Stimulated activated naive CD8-positive, alpha-beta T cell treated with anti-CD3 and anti-CD28 coated beads, Interleukin-15, Interleukin-2, amounts not matched to agents 100 ng/mL and 50 ng/mL, for 24 hours (primary cell): ENCODE results near the gene RXRA.
"Not testable (repeated sequence)": the region's sequence is repeated elsewhere in the genome, so short reads cannot be mapped to it uniquely, and the experiment has no call there.

Experiments used
- H3K27ac Mint-ChIP-seq: one replicate; pipeline ENCODE4 v1.8.0; 2021; ENCODE audit warnings: mild to moderate bottlenecking, mixed read lengths
- H3K27me3 Mint-ChIP-seq: one replicate; pipeline ENCODE4 v1.8.0; 2021; ENCODE audit warnings: mixed read lengths
- H3K36me3 Mint-ChIP-seq: one replicate; pipeline ENCODE4 v1.8.0; 2021; ENCODE audit warnings: low read depth, mixed read lengths
- H3K4me1 Mint-ChIP-seq: one replicate; pipeline ENCODE4 v1.8.0; 2021; ENCODE audit warnings: low read depth, mixed read lengths
- H3K4me3 Mint-ChIP-seq: one replicate; pipeline ENCODE4 v1.8.0; 2021; ENCODE audit warnings: mild to moderate bottlenecking, mixed read lengths
- H3K9me3 Mint-ChIP-seq: one replicate; pipeline ENCODE4 v1.8.0; 2021; ENCODE audit warnings: mixed read lengths

The RXRA gene

DNA sequence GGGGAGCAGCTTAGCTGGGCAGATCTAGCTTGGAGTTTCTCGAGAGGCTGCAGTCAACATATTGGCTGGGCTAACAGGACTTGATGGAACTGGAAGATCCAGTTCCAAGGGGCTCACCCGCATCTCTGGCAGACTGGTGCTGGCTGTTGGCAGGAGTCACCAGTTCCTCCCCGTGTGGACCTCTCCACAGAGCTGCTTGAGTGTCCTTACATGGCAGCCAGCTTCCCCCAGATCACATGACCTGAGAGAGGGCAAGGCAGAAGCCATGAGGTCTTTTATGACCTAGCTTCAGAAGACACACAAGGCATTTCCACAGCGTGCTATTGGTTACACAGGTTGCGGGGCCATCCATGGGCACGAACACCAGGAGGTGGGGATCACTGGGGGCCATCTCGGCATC, 26.4 kb upstream of the RXRA start:
- Mint-ChIP-seq H3K4me1 (peaks cover 13% of the 10 kb centered on the region), H3K27me3 (peaks cover 13% of the 10 kb centered on the region), H3K27ac (no peak overlapping the region), H3K4me3 (no peak overlapping the region), H3K36me3 (no peaks in the 10 kb centered on the region), H3K9me3 (no peaks in the 10 kb centered on the region)

DNA sequence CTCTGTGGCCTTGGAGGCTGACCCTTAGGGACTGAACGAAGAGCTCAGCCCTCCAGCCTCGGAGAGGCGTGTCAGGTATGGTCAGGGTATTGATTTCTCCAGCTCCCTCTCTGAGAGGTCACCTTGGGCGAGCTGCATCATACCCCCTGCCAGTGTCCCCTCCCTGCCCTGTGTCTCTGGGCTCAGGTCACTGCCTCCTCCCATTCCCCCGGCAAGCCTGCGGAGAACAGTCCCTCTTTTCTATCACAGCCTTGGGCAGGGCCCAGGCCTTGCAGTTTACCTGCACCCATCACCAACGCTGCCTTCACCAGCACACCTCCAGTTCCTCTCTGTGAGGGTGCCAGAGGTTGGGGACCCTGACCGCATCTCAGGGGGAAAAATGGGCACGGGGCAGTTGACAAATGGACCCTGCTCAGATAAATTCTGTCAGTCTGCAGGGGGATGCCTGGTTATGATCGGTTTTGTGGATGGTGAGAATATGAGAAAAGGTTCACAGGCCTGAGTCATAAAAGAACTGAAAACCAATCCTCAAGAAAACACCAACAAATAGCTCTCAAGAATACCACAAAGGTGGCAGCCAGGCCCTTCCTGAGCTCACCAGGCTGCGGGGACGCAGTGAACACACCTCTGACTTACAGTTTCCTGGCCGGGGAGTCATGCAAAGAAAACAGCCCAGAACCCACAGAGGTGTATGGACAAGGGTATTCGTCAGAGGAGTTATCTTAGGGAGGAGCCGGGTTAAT, 24.7 kb upstream of the RXRA start:
- no peak overlapping the region for H3K27ac Mint-ChIP-seq

DNA sequence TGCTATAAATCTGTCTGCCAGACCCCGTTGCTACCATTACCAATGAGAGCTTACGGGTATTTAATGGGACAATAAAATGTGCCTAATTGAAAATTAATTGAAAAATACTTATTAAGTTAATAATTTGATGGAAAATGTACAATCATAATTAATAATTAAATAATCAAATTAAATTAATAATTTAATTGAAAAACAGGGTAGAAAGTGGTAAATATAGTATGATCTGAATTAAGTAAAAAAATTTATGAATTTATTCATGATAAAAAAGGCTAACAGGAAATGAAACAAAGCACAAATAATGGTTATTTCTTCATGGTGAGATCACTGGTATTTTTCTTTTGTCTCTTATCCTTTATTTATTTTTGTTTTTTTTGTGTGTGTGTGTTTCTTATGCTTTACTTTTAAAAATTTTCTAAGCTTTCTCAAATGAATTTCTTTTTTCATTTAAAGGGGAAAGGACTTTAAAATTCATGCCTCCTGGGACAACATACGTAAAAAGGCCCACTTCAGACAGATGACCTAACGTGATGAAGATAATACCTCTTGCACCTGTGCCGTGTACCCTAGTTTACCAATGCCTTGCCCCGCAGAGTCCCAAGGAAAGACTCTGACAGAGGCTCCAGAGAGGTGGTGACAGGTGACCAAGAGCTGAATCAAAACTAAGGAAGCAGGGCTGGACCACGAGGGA, 24.0 kb upstream of the RXRA start:
- H3K27ac Mint-ChIP-seq = no peak overlapping the region
- no peaks in the 10 kb centered on the region for H3K36me3 Mint-ChIP-seq
- peaks cover 13% of the 10 kb centered on the region for H3K27me3 Mint-ChIP-seq
- peaks cover 13% of the 10 kb centered on the region for H3K4me1 Mint-ChIP-seq
- H3K4me3 Mint-ChIP-seq = no peak overlapping the region
- no peaks in the 10 kb centered on the region for H3K9me3 Mint-ChIP-seq

More for the DNA sequence above, 24.7 kb upstream of the RXRA start:
- Mint-ChIP-seq H3K36me3 (no peaks in the 10 kb centered on the region), H3K4me1 (peaks cover 13% of the 10 kb centered on the region), H3K9me3 (no peaks in the 10 kb centered on the region), H3K27me3 (peaks cover 13% of the 10 kb centered on the region), H3K4me3 (no peak overlapping the region)

DNA sequence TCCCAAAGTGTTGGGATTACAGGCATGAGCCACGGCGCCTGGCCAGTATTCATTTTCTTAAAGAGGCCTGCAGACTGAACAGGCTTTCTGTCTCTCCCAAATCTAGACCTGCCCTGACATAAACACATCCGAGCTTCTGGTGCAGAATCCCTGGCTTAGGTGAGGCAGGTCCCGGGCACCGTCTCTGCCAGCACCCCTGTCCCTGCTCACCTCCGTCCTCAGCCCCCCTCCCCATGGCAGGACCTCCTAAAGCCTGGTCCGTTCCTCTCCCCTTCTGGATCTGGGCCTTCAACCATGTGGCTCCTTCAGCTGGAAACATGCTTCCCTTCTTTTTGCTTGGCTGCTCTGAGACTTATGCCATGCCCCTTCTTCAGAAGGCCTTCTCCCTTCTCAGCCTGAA, 22.7 kb upstream of the RXRA start:
- H3K27me3 Mint-ChIP-seq = peaks cover 13% of the 10 kb centered on the region
- no peak overlapping the region for H3K4me3 Mint-ChIP-seq
- H3K4me1 Mint-ChIP-seq = peaks cover 13% of the 10 kb centered on the region
- H3K9me3 Mint-ChIP-seq = no peaks in the 10 kb centered on the region
- no peak overlapping the region for H3K27ac Mint-ChIP-seq
- H3K36me3 Mint-ChIP-seq = no peaks in the 10 kb centered on the region

DNA sequence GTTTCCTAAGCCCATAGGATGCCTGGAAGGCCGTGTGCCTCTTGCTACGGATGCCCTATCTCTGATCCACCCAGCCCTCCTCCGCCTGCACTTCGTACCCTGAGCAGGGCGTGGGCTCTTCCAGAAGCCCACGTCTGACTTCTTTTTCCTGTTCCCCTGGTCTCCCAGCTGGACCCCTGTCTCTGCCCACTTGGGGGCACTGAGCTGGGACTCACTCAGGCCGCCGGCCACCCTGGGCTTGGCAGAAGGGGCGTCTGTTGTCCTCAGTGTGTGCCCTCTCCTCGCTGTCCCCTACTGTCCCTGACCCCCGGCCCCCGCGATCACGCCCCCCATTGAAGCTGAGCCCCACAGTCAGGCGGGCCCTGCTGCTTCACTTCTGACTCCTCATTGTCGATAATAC, 22.0 kb upstream of the RXRA start:
- Mint-ChIP-seq H3K27me3 (peaks cover 15% of the 10 kb centered on the region), H3K4me3 (no peak overlapping the region), H3K27ac (no peak overlapping the region), H3K9me3 (no peaks in the 10 kb centered on the region), H3K36me3 (no peaks in the 10 kb centered on the region), H3K4me1 (peaks cover 13% of the 10 kb centered on the region)

DNA sequence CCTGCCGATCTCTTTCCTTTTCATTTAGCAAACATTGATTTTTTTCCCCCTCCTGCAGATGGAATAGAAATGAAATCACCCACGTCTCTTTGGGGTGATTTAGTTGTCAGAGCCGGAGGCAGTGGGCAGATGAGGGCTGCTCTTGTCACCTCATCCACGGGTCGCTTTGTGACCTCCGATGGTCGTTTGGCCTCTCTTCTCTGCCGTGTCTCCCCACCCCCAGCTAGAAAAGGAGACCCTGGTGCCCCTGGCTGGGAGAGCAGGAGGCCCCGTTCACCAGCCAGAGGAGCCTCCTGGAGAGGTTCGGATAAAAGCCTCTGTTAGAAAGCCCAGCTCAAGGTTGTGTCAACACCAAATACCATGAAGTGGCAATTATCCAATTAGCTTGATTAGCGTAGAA, 21.6 kb upstream of the RXRA start:
- Mint-ChIP-seq H3K27ac (no peak overlapping the region), H3K4me1 (peaks cover 13% of the 10 kb centered on the region), H3K9me3 (no peaks in the 10 kb centered on the region), H3K4me3 (no peak overlapping the region), H3K27me3 (peaks cover 17% of the 10 kb centered on the region), H3K36me3 (no peaks in the 10 kb centered on the region)

DNA sequence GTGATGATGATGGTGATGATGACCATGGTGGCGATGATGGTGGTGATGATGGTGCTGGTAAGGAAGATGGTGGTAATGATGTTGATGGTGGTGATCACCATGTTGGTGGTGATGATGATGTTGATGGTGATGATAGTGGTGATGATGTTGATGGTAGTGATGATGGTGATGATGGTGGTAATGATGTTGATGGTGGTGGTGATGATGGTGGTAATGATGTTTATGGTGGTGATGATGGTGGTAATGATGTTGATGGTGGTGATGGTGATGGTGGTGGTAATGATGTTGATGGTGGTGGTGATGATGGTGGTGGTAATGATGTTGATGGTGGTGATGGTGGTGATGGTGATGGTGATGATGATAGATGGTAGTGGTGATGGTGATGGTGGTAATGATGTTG, 20.7 kb upstream of the RXRA start:
- Mint-ChIP-seq H3K9me3 (no peaks in the 10 kb centered on the region), H3K4me1 (peaks cover 13% of the 10 kb centered on the region), H3K27ac (no peak overlapping the region), H3K27me3 (peaks cover 12% of the 10 kb centered on the region), H3K36me3 (no peaks in the 10 kb centered on the region), H3K4me3 (no peak overlapping the region)

DNA sequence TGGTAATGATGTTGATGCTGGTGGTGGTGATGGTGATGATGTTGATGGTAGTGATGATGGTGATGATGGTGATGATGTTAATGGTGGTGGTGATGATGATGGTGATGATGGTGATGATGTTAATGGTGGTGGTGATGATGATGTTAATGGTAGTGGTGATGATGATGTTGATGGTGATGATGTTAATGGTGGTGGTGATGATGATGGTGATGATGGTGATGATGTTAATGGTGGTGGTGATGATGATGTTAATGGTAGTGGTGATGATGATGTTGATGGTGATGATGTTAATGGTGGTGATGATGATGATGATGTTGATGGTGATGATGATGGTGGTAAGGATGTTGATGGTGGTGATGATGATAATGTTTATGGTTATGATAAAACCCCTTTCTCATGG, 20.2 kb upstream of the RXRA start:
- not testable (repeated sequence) for H3K27ac Mint-ChIP-seq, H3K27me3 Mint-ChIP-seq, H3K9me3 Mint-ChIP-seq, H3K4me3 Mint-ChIP-seq, H3K36me3 Mint-ChIP-seq
- H3K4me1 Mint-ChIP-seq = peaks cover 13% of the 10 kb centered on the region

DNA sequence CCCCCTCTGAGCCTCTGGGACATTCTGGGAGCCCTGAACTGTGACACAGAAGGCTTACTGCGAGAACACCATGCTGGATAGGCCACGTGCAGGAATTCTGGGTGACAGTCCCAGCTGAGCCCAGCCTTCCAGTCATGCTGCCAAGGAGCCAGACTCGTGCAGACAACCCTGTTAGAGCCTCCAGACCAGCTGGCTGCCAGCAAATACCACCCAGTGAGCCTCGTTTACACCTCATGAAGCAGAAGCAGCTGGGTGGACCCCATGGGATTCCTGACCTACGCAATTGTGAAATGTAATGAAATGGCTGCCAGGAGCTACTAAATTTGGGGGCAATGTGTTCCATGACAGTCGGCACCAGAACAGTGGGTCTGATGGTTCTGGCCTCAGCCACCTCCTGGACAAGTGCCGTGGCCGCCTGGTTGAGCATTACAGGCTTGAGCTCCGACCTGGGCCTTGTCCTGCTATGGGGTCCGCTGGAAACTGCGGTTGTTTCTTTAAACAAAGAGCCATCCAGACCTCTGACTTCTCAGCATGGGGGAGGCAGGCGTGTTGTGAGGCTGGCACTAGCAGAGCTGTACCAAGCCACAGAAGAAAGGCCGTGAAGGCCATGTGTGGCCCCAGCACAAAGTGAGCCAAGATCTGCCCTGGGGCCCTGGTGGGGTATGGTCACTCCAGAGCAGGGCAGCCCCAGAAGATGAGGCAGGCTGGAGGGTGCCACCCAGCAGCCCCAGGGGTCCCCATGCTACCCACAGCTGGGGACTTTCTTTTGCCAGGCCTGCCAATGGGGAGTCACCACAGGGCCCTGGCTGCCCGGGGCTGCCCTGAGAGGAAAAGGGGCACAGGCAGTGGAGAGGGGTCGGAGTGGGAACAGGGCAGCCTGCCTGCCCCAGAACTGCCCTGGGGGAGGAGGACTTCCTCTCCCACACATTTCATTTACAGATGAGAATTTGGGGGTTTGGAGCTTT, 19.3 kb upstream of the RXRA start:
- Mint-ChIP-seq H3K36me3 (no peaks in the 10 kb centered on the region), H3K9me3 (no peaks in the 10 kb centered on the region), H3K4me1 (peaks cover 5% of the 10 kb centered on the region), H3K4me3 (no peak overlapping the region), H3K27ac (no peak overlapping the region), H3K27me3 (peaks cover 13% of the 10 kb centered on the region)

DNA sequence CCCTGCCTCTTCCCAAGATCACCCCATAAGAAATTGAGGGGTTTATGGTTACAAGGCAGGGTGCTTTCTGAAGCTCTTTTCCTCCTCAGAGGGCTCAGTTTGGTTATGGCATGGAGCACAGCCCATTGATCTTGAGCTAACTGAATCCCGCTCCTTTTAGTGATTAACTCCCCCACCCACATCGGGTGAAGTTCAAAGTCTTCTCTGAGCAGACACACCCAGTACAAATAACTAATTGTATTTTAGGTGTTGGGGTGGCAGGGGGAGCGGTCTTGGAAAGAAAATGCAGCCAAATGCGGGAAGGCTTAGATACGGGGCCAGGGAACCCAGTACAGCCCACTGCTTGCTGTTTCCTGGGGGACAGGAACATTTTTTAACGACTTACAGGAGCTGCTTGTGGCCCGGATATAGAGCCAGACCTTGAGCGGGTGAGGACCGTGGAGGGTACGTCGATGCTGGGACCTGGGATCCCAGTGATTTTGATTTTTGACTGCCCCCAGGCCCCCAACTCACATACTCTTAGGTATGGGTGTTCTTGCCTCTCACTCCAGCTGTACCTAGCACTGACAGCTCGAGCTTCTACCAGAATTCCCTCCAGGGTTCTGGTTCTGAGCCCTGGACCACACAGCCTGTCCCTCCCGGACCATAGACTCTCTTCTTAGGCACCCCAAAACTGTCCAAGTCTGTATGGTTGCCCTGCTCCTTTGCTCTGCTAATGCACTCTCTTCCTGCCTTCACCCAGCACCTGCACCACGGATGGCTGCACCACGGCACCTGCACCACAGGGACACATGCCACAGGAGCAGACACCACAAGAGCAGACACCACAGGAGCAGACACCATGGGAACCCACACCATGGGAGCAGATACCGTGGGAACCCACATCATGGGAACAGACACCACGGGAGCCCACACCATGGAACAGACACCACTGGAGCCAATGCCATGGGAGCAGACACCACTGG, 18.3 kb upstream of the RXRA start:
- H3K36me3 Mint-ChIP-seq = no peaks in the 10 kb centered on the region
- H3K9me3 Mint-ChIP-seq = no peaks in the 10 kb centered on the region
- no peaks in the 10 kb centered on the region for H3K4me1 Mint-ChIP-seq
- no peak overlapping the region for H3K4me3 Mint-ChIP-seq
- H3K27ac Mint-ChIP-seq = no peak overlapping the region
- peaks cover 18% of the 10 kb centered on the region for H3K27me3 Mint-ChIP-seq

DNA sequence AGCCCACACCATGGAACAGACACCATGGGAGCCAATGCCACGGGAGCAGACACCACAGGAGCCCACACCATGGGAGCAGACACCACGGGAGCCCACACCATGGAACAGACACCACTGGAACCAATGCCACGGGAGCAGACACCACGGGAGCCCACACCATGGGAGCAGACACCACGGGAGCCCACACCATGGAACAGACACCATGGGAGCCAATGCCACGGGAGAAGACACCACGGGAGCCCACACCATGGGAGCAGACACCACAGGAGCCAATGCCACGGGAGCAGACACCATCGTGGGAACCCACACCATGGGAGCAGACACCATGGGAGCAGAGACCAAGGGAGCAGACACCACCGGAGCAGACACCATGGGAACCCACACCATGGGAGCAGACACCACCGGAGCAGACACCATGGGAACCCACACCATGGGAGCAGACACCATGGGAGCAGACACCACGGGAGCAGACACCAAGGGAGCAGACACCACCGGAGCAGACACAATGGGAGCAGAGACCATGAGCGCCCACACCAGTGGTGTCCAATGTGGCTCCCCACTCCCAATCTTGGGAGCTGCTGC, 17.5 kb upstream of the RXRA start:
- H3K27me3 Mint-ChIP-seq = peaks cover 18% of the 10 kb centered on the region
- not testable (repeated sequence) for H3K4me1 Mint-ChIP-seq, H3K36me3 Mint-ChIP-seq, H3K4me3 Mint-ChIP-seq, H3K9me3 Mint-ChIP-seq, H3K27ac Mint-ChIP-seq

DNA sequence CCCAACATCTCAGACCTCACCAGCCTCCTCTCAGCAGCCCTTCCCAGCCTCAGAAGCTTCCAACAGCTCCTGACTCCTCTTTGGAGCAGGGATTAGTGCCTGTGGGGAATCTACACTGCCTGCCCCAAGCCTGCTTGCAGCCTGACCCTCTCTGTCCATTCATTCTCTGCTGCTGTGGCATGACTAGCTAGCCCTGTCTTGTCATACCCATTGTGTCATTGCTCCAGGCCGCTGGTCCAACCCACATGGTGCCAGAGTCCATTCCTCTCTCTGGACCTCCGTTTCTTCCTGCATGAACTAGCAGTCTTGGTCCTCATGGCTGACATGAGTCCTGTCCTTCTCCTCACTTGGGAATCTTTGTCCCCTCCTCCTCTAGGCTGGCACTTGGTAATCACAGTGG, 12.8 kb upstream of the RXRA start:
- Mint-ChIP-seq H3K9me3 (no peaks in the 10 kb centered on the region), H3K4me1 (no peaks in the 10 kb centered on the region), H3K27ac (no peak overlapping the region), H3K36me3 (no peaks in the 10 kb centered on the region), H3K4me3 (no peak overlapping the region), H3K27me3 (peaks cover 18% of the 10 kb centered on the region)

DNA sequence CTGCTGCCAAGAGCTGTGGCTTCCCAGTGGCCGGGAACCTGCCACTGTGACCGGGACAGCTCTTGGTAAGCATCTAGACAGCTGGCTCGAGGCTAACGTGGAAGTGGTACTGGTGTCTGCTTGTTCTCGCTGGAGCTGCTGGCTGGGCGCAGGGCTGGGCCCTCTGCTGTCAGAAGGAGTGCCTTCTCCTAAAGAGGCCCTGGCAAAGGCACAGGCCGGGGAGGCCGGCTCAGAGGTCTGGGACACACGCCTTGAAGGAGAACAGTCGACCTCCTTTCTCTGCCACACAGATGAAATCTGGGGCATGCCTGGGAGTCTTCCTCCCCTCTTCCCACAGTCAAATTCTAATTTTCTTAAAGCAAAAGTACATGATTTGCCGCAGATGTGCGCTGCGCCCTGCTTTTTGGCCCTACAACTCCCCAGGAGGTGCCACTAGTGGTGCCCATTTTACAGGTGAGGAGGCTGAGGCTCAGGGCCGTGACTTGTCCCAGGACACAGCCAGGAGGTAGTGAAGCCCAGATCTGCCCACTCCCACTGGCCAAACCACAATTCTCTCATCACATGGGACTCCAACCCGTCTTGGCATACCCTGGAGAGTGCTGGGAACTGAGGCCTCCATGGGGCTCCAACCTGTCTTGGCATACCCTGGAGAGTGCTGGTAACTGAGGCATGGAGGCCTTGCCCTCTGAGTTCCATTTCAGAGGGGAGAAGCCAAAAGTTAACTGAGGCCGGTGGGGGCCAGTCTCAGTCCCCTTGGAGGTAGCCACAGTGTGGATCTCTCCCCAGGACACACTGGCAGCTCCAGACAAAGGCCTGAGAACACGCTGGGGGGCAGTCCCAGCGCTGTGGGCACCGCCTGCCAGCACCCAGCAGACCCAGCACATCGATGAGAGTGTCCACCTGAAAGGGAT, 12.0 kb upstream of the RXRA start:
- Mint-ChIP-seq H3K36me3 (no peaks in the 10 kb centered on the region), H3K4me3 (no peak overlapping the region), H3K4me1 (no peaks in the 10 kb centered on the region), H3K27ac (no peak overlapping the region), H3K27me3 (peaks cover 15% of the 10 kb centered on the region), H3K9me3 (no peaks in the 10 kb centered on the region)
